ENCODE results near the gene GLCE. TPM values are rescaled to one million over a fixed set of nuclear protein-coding genes. Genes with fewer than 3 reads are reported as not detected.

GLCE gene
- total and polyA plus RNA-seq, 4 donors = 6.8 to 26.3 (median 13.7) TPM

GRCh38 chr15:69133862-69134519, 26.4 kb upstream of the GLCE start:
- H3K9me3 ChIP-seq (ENCODE audit: control insufficient read depth in 4 of 4, low read length in 3 of 4) = no peaks in the 10 kb centered on the region
- peaks cover 17 to 54% (median 48%) of the 10 kb centered on the region in 4 donors for H3K4me1 ChIP-seq (ENCODE audit: control insufficient read depth in 4 of 4, insufficient read depth in 4 of 4, low read length in 3 of 4)
- no peak for DNase-seq (ENCODE audit: low spot score)
- no peaks in the 10 kb centered on the region for H3K36me3 ChIP-seq (ENCODE audit: control insufficient read depth in 4 of 4, insufficient read depth in 3 of 4, low read depth in 1 of 4, low read length in 3 of 4)
- 80% methylated on average over 5 of the region's 5 CpGs for WGBS
- H3K27ac ChIP-seq (ENCODE audit: low read depth in 1 of 2, low read length in 2 of 2) = peak overlapping the region; percentile 6 to 31
- H3K4me3 ChIP-seq (ENCODE audit: low read depth in 1 of 3, low read length in 3 of 3) = no peak overlapping the region
- TF ChIP-seq CTCF (IDR thresholded peaks at IDR 0.05; ENCODE audit: low read depth, low read length, missing input control) (no peak), YY1 (IDR thresholded peaks at IDR 0.05) (no peak), FOXA1 (IDR thresholded peaks at IDR 0.05) (no peak), JUND (IDR thresholded peaks at IDR 0.05) (no peak), SP1 (IDR thresholded peaks at IDR 0.05) (peak; percentile 45), NR2F2 (IDR thresholded peaks at IDR 0.05) (no peak), FOXA2 (IDR thresholded peaks at IDR 0.05) (no peak), HNF4A (conservative IDR thresholded peaks at IDR 0.05) (peak; percentile 75 to 78), RXRA (IDR thresholded peaks at IDR 0.05) (peak; percentile 69 to 78), ZBTB33 (IDR thresholded peaks at IDR 0.05) (no peak), TAF1 (conservative IDR thresholded peaks at IDR 0.05) (no peak), MAX (IDR thresholded peaks at IDR 0.05) (peak; percentile 47), REST (IDR thresholded peaks at IDR 0.05) (no peak), HNF4G (IDR thresholded peaks at IDR 0.05) (peak; percentile 49), GABPA (IDR thresholded peaks at IDR 0.05 in 1 of 2, conservative IDR thresholded peaks at IDR 0.05 in 1 of 2) (no peak)
- no peaks in the 10 kb centered on the region for H3K27me3 ChIP-seq (ENCODE audit: control insufficient read depth in 4 of 4, insufficient read depth in 4 of 4, low read length in 3 of 4)
- no peak overlapping the region for H3K9ac ChIP-seq (ENCODE audit: low read depth in 1 of 2, low read length in 2 of 2)

GRCh38 chr15:69134791-69135190, 25.6 kb upstream of the GLCE start:
- 81% methylated on average over 2 of the region's 2 CpGs for WGBS
- TF ChIP-seq EGR1 (IDR thresholded peaks at IDR 0.05; ENCODE audit: low read depth in 2 of 2) = no peak
- no peak for TF ChIP-seq ZBTB33 (IDR thresholded peaks at IDR 0.05)
- no peak for TF ChIP-seq TAF1 (conservative IDR thresholded peaks at IDR 0.05)
- no peak for TF ChIP-seq FOXA1 (IDR thresholded peaks at IDR 0.05)
- no peak for TF ChIP-seq YY1 (IDR thresholded peaks at IDR 0.05)
- TF ChIP-seq GABPA (IDR thresholded peaks at IDR 0.05 in 1 of 2, conservative IDR thresholded peaks at IDR 0.05 in 1 of 2) = no peak
- no peak for TF ChIP-seq NR2F2 (IDR thresholded peaks at IDR 0.05)
- TF ChIP-seq FOXA2 (IDR thresholded peaks at IDR 0.05) = no peak
- no peak for TF ChIP-seq MAX (IDR thresholded peaks at IDR 0.05)
- no peak for TF ChIP-seq HNF4G (IDR thresholded peaks at IDR 0.05)
- no peak for TF ChIP-seq HNF4A (conservative IDR thresholded peaks at IDR 0.05)
- no peak for TF ChIP-seq REST (IDR thresholded peaks at IDR 0.05)
- no peak for TF ChIP-seq RXRA (IDR thresholded peaks at IDR 0.05)
- no peak overlapping the region for H3K27ac ChIP-seq (ENCODE audit: low read depth in 1 of 2, low read length in 2 of 2)

More at GRCh38 chr15:69134791-69135190, 25.6 kb upstream of the GLCE start:
- Histone ChIP-seq H3K9ac (ENCODE audit: low read depth in 1 of 2, low read length in 2 of 2) (no peak overlapping the region), H3K4me3 (ENCODE audit: low read depth in 1 of 3, low read length in 3 of 3) (no peak overlapping the region), H3K36me3 (ENCODE audit: control insufficient read depth in 4 of 4, insufficient read depth in 3 of 4, low read depth in 1 of 4, low read length in 3 of 4) (no peaks in the 10 kb centered on the region), H3K27me3 (ENCODE audit: control insufficient read depth in 4 of 4, insufficient read depth in 4 of 4, low read length in 3 of 4) (no peaks in the 10 kb centered on the region), H3K9me3 (ENCODE audit: control insufficient read depth in 4 of 4, low read length in 3 of 4) (no peaks in the 10 kb centered on the region), H3K4me1 (ENCODE audit: control insufficient read depth in 4 of 4, insufficient read depth in 4 of 4, low read length in 3 of 4) (peaks cover 13 to 46% (median 40%) of the 10 kb centered on the region in 4 donors)
- DNase-seq (ENCODE audit: low spot score) = no peak

Measured in liver (tissue), 9 donors.